Activated T-cell treated with anti-CD3 and anti-CD28 coated beads, Interleukin-2, amount 50 U/mL, for 72 hours (primary cell): ENCODE data around the gene PRKCSH. TPM values are rescaled to one million over a fixed set of nuclear protein-coding genes. Genes with fewer than 3 reads are reported as not detected.
"Not testable (repeated sequence)": the region's sequence is repeated elsewhere in the genome, so short reads cannot be mapped to it uniquely, and the experiment has no call there.

Source experiments
- ATAC-seq, 2 donors: fragments of 150-1000 bp; cut with Tn5 transposase; replicated peaks in 1 of 2; 2 replicates each; pipeline ENCODE4 v1.10.0; 2021; ENCODE audit warnings: moderate library complexity in 2 of 2, mild to moderate bottlenecking in 1 of 2
- DNase-seq, 2 donors: peaks; one replicate each; pipeline ENCODE4 v3.0.0; 2021 to 2022; ENCODE audit warnings: mixed read lengths in 1 of 2
- H3K27ac Mint-ChIP-seq: one replicate; pipeline ENCODE4 v1.8.0; 2022; ENCODE audit warnings: mild to moderate bottlenecking, moderate library complexity, mixed read lengths
- H3K27me3 Mint-ChIP-seq: one replicate; pipeline ENCODE4 v1.8.0; 2022; ENCODE audit warnings: low read depth, mixed read lengths
- H3K36me3 Mint-ChIP-seq, 2 donors: one replicate each; pipeline ENCODE4 v1.8.0; 2022; ENCODE audit warnings: mixed read lengths in 2 of 2, mild to moderate bottlenecking in 1 of 2; ENCODE audit not compliant: insufficient read depth in 2 of 2
- H3K4me1 Mint-ChIP-seq: one replicate; pipeline ENCODE4 v1.8.0; 2022; ENCODE audit warnings: low read depth, mixed read lengths
- H3K4me3 Mint-ChIP-seq, 2 donors: one replicate each; pipeline ENCODE4 v1.8.0; 2022; ENCODE audit warnings: mild to moderate bottlenecking in 2 of 2, mixed read lengths in 2 of 2, moderate library complexity in 2 of 2
- H3K9me3 Mint-ChIP-seq, 2 donors: one replicate each; pipeline ENCODE4 v1.8.0; 2022; ENCODE audit warnings: mixed read lengths in 2 of 2
- total RNA-seq, 2 donors: library from RNA; stranded (reverse); gene quantifications; one replicate each; pipeline ENCODE4 v1.2.3, GENCODE V29; 2022

The PRKCSH gene
- total RNA-seq, 2 donors from 2014 or later = 253 to 266 TPM

GRCh38 chr19:11423791-11424181 is 11.6 kb upstream of the PRKCSH start:
- DNase-seq (no peak), ATAC-seq (no peak)
- Mint-ChIP-seq H3K36me3 (no peaks in the 10 kb centered on the region), H3K27ac (no peak overlapping the region), H3K27me3 (peaks cover 50% of the 10 kb centered on the region), H3K4me1 (peaks cover 43% of the 10 kb centered on the region), H3K4me3 (no peak overlapping the region), H3K9me3 (no peaks in the 10 kb centered on the region)

- no peaks in the 10 kb centered on the region for H3K9me3 Mint-ChIP-seq
- H3K36me3 Mint-ChIP-seq = no peaks in the 10 kb centered on the region
- H3K27ac Mint-ChIP-seq = no peak overlapping the region
- ATAC-seq (no peak), DNase-seq (no peak)
- no peak overlapping the region for H3K4me3 Mint-ChIP-seq
- peaks cover 30% of the 10 kb centered on the region for H3K27me3 Mint-ChIP-seq
- H3K4me1 Mint-ChIP-seq = peaks cover 32% of the 10 kb centered on the region
Measured at GRCh38 chr19:11425719-11426457, 9.5 kb upstream of the PRKCSH start.

- DNase-seq = no peak
- Mint-ChIP-seq H3K27ac (no peak overlapping the region), H3K4me3 (no peak overlapping the region), H3K9me3 (no peaks in the 10 kb centered on the region), H3K27me3 (peaks cover 23% of the 10 kb centered on the region), H3K36me3 (no peaks in the 10 kb centered on the region), H3K4me1 (peaks cover 24% of the 10 kb centered on the region)
- no peak for ATAC-seq
Measured at GRCh38 chr19:11426656-11427055, 8.8 kb upstream of the PRKCSH start.

GRCh38 chr19:11433526-11433925 is 1.9 kb upstream of the PRKCSH start:
- H3K4me3 Mint-ChIP-seq, H3K9me3 Mint-ChIP-seq, H3K27me3 Mint-ChIP-seq, H3K27ac Mint-ChIP-seq, DNase-seq, ATAC-seq: not testable (repeated sequence)
- H3K36me3 Mint-ChIP-seq = peaks cover 6 to 10% of the 10 kb centered on the region in 2 donors
- H3K4me1 Mint-ChIP-seq = peaks cover 31% of the 10 kb centered on the region

- ATAC-seq = peak; percentile 18 to 20
Measured at GRCh38 chr19:11434703-11435056, 755 bp upstream of the PRKCSH start.

GRCh38 chr19:11435833-11436313 is 438 bp downstream of the PRKCSH start:
- no peak for ATAC-seq
- H3K36me3 Mint-ChIP-seq = peaks cover 8 to 11% of the 10 kb centered on the region in 2 donors
- peak overlapping the region; percentile 99 to 100 for H3K4me3 Mint-ChIP-seq
- DNase-seq = no peak
- no peaks in the 10 kb centered on the region for H3K9me3 Mint-ChIP-seq
- H3K27ac Mint-ChIP-seq = peak overlapping the region; percentile 98
- H3K4me1 Mint-ChIP-seq = peaks cover 31% of the 10 kb centered on the region
- no peaks in the 10 kb centered on the region for H3K27me3 Mint-ChIP-seq

More at GRCh38 chr19:11434703-11435056, 755 bp upstream of the PRKCSH start:
- Mint-ChIP-seq H3K36me3 (peaks cover 6 to 11% of the 10 kb centered on the region in 2 donors), H3K27ac (no peak overlapping the region), H3K9me3 (no peaks in the 10 kb centered on the region), H3K27me3 (no peaks in the 10 kb centered on the region), H3K4me3 (peak overlapping the region; percentile 99 to 100), H3K4me1 (peaks cover 31% of the 10 kb centered on the region)
- DNase-seq = no peak

GRCh38 chr19:11437955-11438354 is 2.5 kb downstream of the PRKCSH start:
- Mint-ChIP-seq H3K27me3 (no peaks in the 10 kb centered on the region), H3K4me3 (peak overlapping the region; percentile 58 to 72), H3K9me3 (no peaks in the 10 kb centered on the region), H3K36me3 (peaks cover 11 to 13% of the 10 kb centered on the region in 2 donors), H3K27ac (no peak overlapping the region), H3K4me1 (peaks cover 35% of the 10 kb centered on the region)
- ATAC-seq (no peak), DNase-seq (no peak)

- peaks cover 0 to 7% of the 10 kb centered on the region in 2 donors for H3K36me3 Mint-ChIP-seq
- H3K9me3 Mint-ChIP-seq = no peaks in the 10 kb centered on the region
- H3K4me3 Mint-ChIP-seq = no peak overlapping the region
- H3K4me1 Mint-ChIP-seq = peaks cover 4% of the 10 kb centered on the region
- no peak overlapping the region for H3K27ac Mint-ChIP-seq
- no peaks in the 10 kb centered on the region for H3K27me3 Mint-ChIP-seq
- DNase-seq = no peak
- no peak for ATAC-seq
Measured at GRCh38 chr19:11444059-11444458, 8.6 kb downstream of the PRKCSH start.

- Mint-ChIP-seq H3K27me3 (no peaks in the 10 kb centered on the region), H3K36me3 (peaks cover 0 to 7% of the 10 kb centered on the region in 2 donors)
- no peak for ATAC-seq
Measured at GRCh38 chr19:11445141-11445540, 9.7 kb downstream of the PRKCSH start.

GRCh38 chr19:11446271-11446651 is 10.8 kb downstream of the PRKCSH start:
- ATAC-seq (no peak), DNase-seq (no peak)
- Mint-ChIP-seq H3K27me3 (no peaks in the 10 kb centered on the region), H3K27ac (no peak overlapping the region), H3K4me3 (no peak overlapping the region), H3K4me1 (peaks cover 4% of the 10 kb centered on the region), H3K36me3 (peaks cover 0 to 6% of the 10 kb centered on the region in 2 donors), H3K9me3 (no peaks in the 10 kb centered on the region)

More at GRCh38 chr19:11445141-11445540, 9.7 kb downstream of the PRKCSH start:
- H3K9me3 Mint-ChIP-seq = no peaks in the 10 kb centered on the region
- H3K4me1 Mint-ChIP-seq = peaks cover 4% of the 10 kb centered on the region
- no peak overlapping the region for H3K27ac Mint-ChIP-seq
- DNase-seq = no peak
- no peak overlapping the region for H3K4me3 Mint-ChIP-seq

- Mint-ChIP-seq H3K4me1 (peaks cover 4% of the 10 kb centered on the region), H3K9me3 (no peaks in the 10 kb centered on the region), H3K36me3 (peaks cover 0 to 4% of the 10 kb centered on the region in 2 donors), H3K27me3 (no peaks in the 10 kb centered on the region), H3K4me3 (no peak overlapping the region), H3K27ac (no peak overlapping the region)
- DNase-seq (peak; percentile 62 to 73), ATAC-seq (peak; percentile 66 to 75)
Measured at GRCh38 chr19:11446652-11447301, 11.3 kb downstream of the PRKCSH start.

- ATAC-seq = no peak
- no peak for DNase-seq
- Mint-ChIP-seq H3K27me3 (no peaks in the 10 kb centered on the region), H3K4me1 (no peaks in the 10 kb centered on the region), H3K9me3 (no peaks in the 10 kb centered on the region), H3K36me3 (no peaks in the 10 kb centered on the region), H3K27ac (no peak overlapping the region), H3K4me3 (no peak overlapping the region)
Measured at GRCh38 chr19:11447347-11448262, 12.2 kb downstream of the PRKCSH start.

GRCh38 chr19:11448410-11448809 is 13.0 kb downstream of the PRKCSH start:
- H3K4me1 Mint-ChIP-seq = no peaks in the 10 kb centered on the region
- no peak overlapping the region for H3K4me3 Mint-ChIP-seq
- DNase-seq (no peak), ATAC-seq (no peak)
- H3K36me3 Mint-ChIP-seq = no peaks in the 10 kb centered on the region
- H3K27ac Mint-ChIP-seq = no peak overlapping the region
- H3K27me3 Mint-ChIP-seq = no peaks in the 10 kb centered on the region
- no peaks in the 10 kb centered on the region for H3K9me3 Mint-ChIP-seq
